Activated naive CD4-positive, alpha-beta T cell treated with anti-CD3 and anti-CD28 coated beads, Interleukin-2, amount 50 U/mL, for 72 hours (primary cell): ENCODE results near the gene CDCA7L. TPM values are rescaled to one million over a fixed set of nuclear protein-coding genes. Genes with fewer than 3 reads are reported as not detected.
"Not testable (repeated sequence)": the region's sequence is repeated elsewhere in the genome, so short reads cannot be mapped to it uniquely, and the experiment has no call there.

Experiments
- ATAC-seq, 2 donors: fragments of 150-1000 bp; cut with Tn5 transposase; 2 replicates each; pipeline ENCODE4 v1.10.0; 2021; ENCODE audit warnings: mild to moderate bottlenecking in 2 of 2, moderate library complexity in 2 of 2
- DNase-seq, 2 donors: peaks; one replicate each; pipeline ENCODE4 v3.0.0; 2021 to 2022; ENCODE audit warnings: low spot score in 2 of 2
- H3K27ac Mint-ChIP-seq, 2 donors: one replicate each; pipeline ENCODE4 v1.8.0; 2022; ENCODE audit warnings: mild to moderate bottlenecking in 2 of 2, mixed read lengths in 2 of 2
- H3K36me3 Mint-ChIP-seq, 2 donors: one replicate each; pipeline ENCODE4 v1.8.0; 2022; ENCODE audit warnings: mixed read lengths in 2 of 2
- H3K9me3 Mint-ChIP-seq, 2 donors: one replicate each; pipeline ENCODE4 v1.8.0; 2022; ENCODE audit warnings: mixed read lengths in 2 of 2
- total RNA-seq, 2 donors: library from RNA; stranded (reverse); gene quantifications; one replicate each; pipeline ENCODE4 v1.2.3, GENCODE V29; 2022

CDCA7L gene
- total RNA-seq, 2 donors from 2014 or later, result 81.0 to 92.3 TPM

GRCh38 chr7:21948887-21949540 is 3.3 kb upstream of the CDCA7L start:
- DNase-seq (no peak), ATAC-seq (no peak)
- Mint-ChIP-seq H3K9me3 (no peaks in the 10 kb centered on the region), H3K27ac (peak overlapping the region in 1 of 2 donors; percentile 31), H3K36me3 (peaks cover 6% of the 10 kb centered on the region in 2 donors)

- DNase-seq, result no peak
- ATAC-seq, result no peak
- peaks cover 6 to 8% of the 10 kb centered on the region in 2 donors for H3K36me3 Mint-ChIP-seq
- H3K9me3 Mint-ChIP-seq, result no peaks in the 10 kb centered on the region
- no peak overlapping the region for H3K27ac Mint-ChIP-seq
Measured at GRCh38 chr7:21948364-21948763, 2.7 kb upstream of the CDCA7L start.

DNA sequence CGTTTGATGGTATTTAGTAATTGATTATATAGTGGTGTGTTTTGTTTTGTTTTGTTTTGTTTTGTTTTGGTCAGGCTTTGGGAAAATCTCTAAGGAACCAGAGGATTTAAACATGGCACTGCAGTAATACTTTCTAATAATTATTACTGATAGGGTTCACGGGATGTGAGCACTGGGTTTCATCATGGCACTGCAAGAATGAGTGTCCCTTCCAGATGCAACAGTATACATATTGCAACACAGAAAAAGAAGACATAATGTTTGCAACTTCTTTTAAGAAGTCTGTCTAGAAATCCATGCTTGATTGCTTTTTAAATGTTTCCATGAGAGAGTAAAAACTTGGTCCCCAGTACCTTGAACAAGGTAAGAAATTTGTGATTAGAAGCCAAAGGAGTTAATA is 2.2 kb upstream of the CDCA7L start:
- H3K27ac Mint-ChIP-seq, result no peak overlapping the region

DNA sequence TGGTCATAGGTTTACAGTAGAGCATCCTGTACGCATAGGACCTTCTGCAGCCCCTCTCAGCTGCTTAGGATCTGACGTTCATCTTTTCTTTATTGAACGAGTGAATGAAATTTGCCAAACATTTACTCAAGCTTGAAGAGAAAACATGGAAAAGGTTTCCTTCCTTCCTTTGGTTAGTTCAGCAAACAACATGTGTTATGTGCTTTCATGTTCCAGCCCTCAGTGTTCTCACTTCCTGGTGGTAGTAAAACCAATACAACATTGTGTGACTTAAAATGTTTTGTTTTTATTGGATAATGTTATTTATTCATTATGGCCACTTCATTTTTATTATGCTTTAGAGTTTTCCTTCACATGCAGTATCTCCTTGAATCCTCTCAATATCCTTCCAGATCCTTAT is 1.4 kb upstream of the CDCA7L start:
- H3K36me3 Mint-ChIP-seq, result peaks cover 15 to 17% of the 10 kb centered on the region in 2 donors
- ATAC-seq (no peak), DNase-seq (no peak)
- no peak overlapping the region for H3K27ac Mint-ChIP-seq
- no peaks in the 10 kb centered on the region for H3K9me3 Mint-ChIP-seq

More for the DNA sequence above, 2.2 kb upstream of the CDCA7L start:
- H3K9me3 Mint-ChIP-seq, result no peaks in the 10 kb centered on the region
- ATAC-seq, result no peak
- DNase-seq, result no peak
- peaks cover 10 to 12% of the 10 kb centered on the region in 2 donors for H3K36me3 Mint-ChIP-seq

GRCh38 chr7:21946222-21946709 is 567 bp upstream of the CDCA7L start:
- ATAC-seq, result no peak
- Mint-ChIP-seq H3K9me3 (no peaks in the 10 kb centered on the region), H3K27ac (peak overlapping the region; percentile 29 to 92), H3K36me3 (peaks cover 17 to 19% of the 10 kb centered on the region in 2 donors)
- DNase-seq, result no peak

DNA sequence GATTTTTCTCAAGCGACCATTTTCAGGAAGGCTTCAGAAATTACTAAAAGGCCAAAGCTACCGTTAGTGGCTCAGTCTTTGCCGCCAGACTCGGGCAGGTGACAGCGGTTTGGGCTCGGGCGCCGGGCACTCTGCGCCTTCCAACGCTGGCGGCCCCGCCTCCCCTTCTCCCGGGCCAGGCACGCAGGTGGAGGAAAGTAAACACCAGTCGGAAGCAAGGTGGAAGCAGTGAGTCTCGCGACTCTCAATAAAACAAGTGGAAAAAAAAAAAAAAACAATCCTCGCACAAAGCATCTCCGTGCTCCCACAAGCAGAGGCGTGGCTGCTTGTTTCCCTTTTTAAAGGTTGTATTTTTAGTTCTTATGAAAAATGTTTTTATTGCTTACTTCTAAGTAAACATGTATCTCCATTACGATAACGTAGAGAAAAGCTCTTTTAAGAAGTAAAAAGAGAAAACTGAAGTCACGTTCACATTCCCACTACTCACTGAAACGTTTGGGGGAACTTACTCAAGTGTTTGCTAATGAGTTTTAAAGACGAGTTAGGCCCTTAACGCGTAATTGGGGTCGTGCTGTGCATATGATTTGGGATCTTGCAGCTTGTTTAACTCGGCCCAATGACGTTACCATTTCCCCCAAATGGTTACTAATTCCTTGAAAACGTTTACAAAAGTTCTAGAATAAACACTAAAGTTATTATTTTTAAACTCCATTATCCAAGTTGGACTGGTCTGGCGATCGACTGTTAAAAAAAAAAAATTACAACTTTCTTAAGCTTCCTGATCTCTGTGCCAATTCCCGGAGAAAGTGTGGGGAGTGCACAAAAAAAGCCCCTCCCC is 864 bp downstream of the CDCA7L start:
- peak overlapping the region; percentile 92 to 98 for H3K27ac Mint-ChIP-seq
- no peaks in the 10 kb centered on the region for H3K9me3 Mint-ChIP-seq
- H3K36me3 Mint-ChIP-seq, result peaks cover 17 to 19% of the 10 kb centered on the region in 2 donors
- ATAC-seq (peak in 1 of 2 donors; percentile 31), DNase-seq (peak; percentile 58 to 69)

DNA sequence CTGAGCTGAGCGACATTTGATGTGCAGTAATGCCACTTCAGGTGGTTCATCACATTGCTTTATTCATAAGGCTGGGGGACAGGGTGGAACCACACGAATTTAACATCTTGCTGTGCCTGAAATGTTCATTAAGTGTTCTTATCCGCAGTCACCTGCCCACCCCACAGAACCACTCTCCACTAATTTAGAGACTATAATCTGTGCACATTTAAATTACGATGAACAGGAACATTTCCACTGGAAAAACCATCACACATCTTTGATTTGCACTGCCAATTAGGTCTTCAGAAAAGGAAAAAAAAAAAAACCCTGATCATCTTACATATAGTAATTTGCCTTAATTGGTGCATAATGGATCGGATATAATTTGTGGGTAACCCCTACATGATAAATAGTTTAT is 2.3 kb downstream of the CDCA7L start:
- DNase-seq, result no peak
- Mint-ChIP-seq H3K27ac (no peak overlapping the region), H3K36me3 (peaks cover 17 to 20% of the 10 kb centered on the region in 2 donors), H3K9me3 (no peaks in the 10 kb centered on the region)
- no peak for ATAC-seq

DNA sequence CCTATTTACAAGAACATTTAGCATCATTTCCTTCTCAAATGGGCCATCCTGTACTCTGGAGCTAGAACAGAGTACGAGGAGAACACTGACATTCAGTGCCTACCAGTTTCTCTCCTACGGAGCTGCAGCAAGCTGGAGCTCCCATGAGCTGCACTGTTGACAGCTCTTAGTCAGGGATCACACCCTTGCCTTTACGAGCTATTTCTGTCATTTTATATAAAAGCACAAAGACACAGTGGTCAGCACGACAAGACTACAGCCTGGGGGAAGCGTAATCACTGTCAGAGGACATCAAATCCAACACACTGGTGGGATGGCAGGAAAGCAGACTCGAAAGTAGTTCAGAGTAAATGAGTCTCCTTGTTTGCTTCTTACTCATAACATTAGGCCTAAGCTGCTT is 2.7 kb downstream of the CDCA7L start:
- no peaks in the 10 kb centered on the region for H3K9me3 Mint-ChIP-seq
- peaks cover 17 to 24% of the 10 kb centered on the region in 2 donors for H3K36me3 Mint-ChIP-seq
- DNase-seq (no peak), ATAC-seq (no peak)
- H3K27ac Mint-ChIP-seq, result no peak overlapping the region

DNA sequence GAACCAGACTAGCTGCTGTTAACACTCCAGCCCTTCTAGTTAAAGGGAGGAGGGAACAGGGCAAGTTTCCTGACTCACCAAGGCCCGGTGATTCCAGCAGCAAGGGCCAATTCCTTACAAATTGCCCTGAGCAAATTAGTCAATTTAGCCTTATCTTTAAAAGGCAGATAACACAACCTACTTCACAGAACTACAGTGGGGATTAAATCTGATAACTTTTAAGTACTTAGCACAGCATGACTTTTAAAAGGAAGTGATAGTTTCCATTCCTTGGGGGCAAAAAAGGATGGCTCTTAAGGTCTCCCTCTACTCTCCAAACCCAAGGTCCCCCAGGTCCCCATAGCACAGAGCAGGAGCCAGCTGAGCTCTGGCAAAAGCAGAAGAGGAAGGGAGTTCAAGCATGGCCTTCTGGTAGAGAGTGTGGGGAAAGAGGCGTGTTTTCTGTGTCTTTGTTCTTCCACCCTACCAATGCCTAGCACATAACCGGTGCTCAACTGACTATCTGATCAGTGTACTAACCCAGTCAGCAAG is 4.0 kb downstream of the CDCA7L start:
- no peak overlapping the region for H3K27ac Mint-ChIP-seq
- H3K36me3 Mint-ChIP-seq, result peaks cover 21 to 34% of the 10 kb centered on the region in 2 donors
- DNase-seq, result no peak
- ATAC-seq, result no peak
- peaks cover 0 to 4% of the 10 kb centered on the region in 2 donors for H3K9me3 Mint-ChIP-seq

GRCh38 chr7:21939858-21940372 is 5.8 kb downstream of the CDCA7L start:
- DNase-seq (peak in 1 of 2 donors; percentile 17), ATAC-seq (no peak)
- Mint-ChIP-seq H3K9me3 (peaks cover 4 to 15% of the 10 kb centered on the region in 2 donors), H3K36me3 (peaks cover 32 to 48% of the 10 kb centered on the region in 2 donors), H3K27ac (peak overlapping the region; percentile 90 to 96)

- Mint-ChIP-seq H3K27ac (peak overlapping the region; percentile 90 to 96), H3K36me3 (peaks cover 31 to 48% of the 10 kb centered on the region in 2 donors), H3K9me3 (peaks cover 4 to 15% of the 10 kb centered on the region in 2 donors)
- DNase-seq (peak; percentile 58 to 62), ATAC-seq (peak; percentile 88)
Measured at GRCh38 chr7:21939136-21939857, 6.4 kb downstream of the CDCA7L start.

DNA sequence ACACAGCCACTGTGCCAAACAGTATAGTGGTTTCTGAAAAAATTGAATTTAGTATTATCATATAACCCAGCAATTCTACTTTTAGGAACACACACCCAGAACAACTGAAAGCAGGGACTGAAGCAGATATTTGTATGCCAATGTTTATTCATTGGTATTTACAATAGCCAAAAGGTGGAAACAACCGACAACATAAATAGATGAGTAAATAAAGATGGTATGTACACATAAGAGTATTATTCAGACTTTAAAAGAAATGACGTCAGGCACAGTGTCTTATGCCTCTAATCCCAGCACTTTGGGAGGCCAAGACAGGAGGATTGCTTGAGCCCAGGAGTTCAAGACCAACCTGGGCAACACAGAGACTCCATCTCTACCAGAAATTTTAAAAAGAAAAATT is 7.2 kb downstream of the CDCA7L start:
- ATAC-seq, result no peak
- Mint-ChIP-seq H3K27ac (peak overlapping the region; percentile 90 to 96), H3K9me3 (peaks cover 4 to 16% of the 10 kb centered on the region in 2 donors), H3K36me3 (peaks cover 30 to 56% of the 10 kb centered on the region in 2 donors)
- DNase-seq, result no peak

DNA sequence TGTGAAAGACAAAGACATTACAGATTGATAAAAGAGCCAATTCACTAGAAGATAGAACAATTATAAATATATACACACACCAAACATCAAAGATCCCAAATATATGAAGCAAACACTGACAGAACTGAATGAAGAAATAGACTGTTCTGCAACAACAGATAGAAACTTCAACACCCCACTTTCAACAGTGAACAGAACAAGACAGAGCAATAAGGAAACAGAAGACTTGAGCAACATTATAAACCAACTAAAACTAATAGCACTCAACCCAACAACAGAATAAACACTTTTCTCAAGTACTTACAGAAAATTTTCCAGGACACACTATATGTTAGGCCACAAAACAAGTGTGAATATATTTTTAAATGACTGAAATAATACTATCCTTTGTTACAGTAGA is 10.9 kb downstream of the CDCA7L start:
- no peak for DNase-seq
- Mint-ChIP-seq H3K36me3 (peaks cover 35 to 75% of the 10 kb centered on the region in 2 donors), H3K27ac (no peak overlapping the region), H3K9me3 (peaks cover 7 to 22% of the 10 kb centered on the region in 2 donors)
- ATAC-seq, result no peak

- H3K27ac Mint-ChIP-seq, ATAC-seq, DNase-seq: not testable (repeated sequence)
- peaks cover 12 to 28% of the 10 kb centered on the region in 2 donors for H3K9me3 Mint-ChIP-seq
- peaks cover 47 to 88% of the 10 kb centered on the region in 2 donors for H3K36me3 Mint-ChIP-seq
Measured at GRCh38 chr7:21933293-21933692, 12.4 kb downstream of the CDCA7L start.

DNA sequence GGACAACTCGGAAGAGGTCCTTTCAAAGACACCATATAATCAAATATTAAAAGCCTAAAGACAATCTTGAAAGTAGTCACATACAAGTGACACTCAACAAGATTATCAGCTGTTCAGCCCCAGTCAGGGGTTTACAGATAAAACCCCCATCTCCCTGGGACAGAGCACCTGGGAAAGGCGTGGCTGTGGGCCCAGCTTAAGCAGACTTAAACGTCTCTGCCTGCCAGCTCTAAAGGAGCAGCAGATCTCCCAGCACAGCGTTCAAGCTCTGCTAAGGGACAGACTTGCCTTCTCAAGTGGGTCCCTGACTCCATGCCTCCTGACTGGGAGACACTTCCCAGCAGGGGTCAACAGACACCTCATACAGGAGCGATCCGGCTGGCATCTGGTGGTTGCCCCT is 18.0 kb downstream of the CDCA7L start:
- Mint-ChIP-seq H3K27ac (no peak overlapping the region), H3K36me3 (peaks cover 34 to 54% of the 10 kb centered on the region in 2 donors), H3K9me3 (peaks cover 9% of the 10 kb centered on the region in 2 donors)
- no peak for DNase-seq
- no peak for ATAC-seq

- H3K27ac Mint-ChIP-seq, result no peak overlapping the region
- no peak for ATAC-seq
Measured at GRCh38 chr7:21926448-21926847, 19.3 kb downstream of the CDCA7L start.

More at GRCh38 chr7:21926448-21926847, 19.3 kb downstream of the CDCA7L start:
- Mint-ChIP-seq H3K9me3 (peaks cover 9% of the 10 kb centered on the region in 2 donors), H3K36me3 (peaks cover 35 to 47% of the 10 kb centered on the region in 2 donors)
- no peak for DNase-seq
